Activated naive CD4-positive, alpha-beta T cell treated with anti-CD3 and anti-CD28 coated beads, Interleukin-2, amount 10 ng/mL, durations not matched to agents 7 days and 5 days (primary cell): ENCODE data around the gene DSCAM.

Experiments used
- CTCF ChIA-PET: fragments of 350-600 bp; sonication (Branson Sonifier 250); formaldehyde crosslinking; loops from one replicate; lab custom pipeline; 2021; ENCODE audit warnings: antibody characterized with exemption; lab: Charles Lee
- DNase-seq: peaks from one replicate; pipeline ENCODE4 v3.0.0-alpha.2; 2020
- H3K27ac Mint-ChIP-seq: one replicate; pipeline ENCODE4 v1.8.0; 2021; ENCODE audit warnings: mild to moderate bottlenecking, moderate library complexity, mixed read lengths
- H3K27me3 Mint-ChIP-seq: one replicate; pipeline ENCODE4 v1.8.0; 2021; ENCODE audit warnings: mild to moderate bottlenecking, mixed read lengths
- H3K36me3 Mint-ChIP-seq: one replicate; pipeline ENCODE4 v1.8.0; 2021; ENCODE audit warnings: mixed read lengths
- H3K4me1 Mint-ChIP-seq: one replicate; pipeline ENCODE4 v1.8.0; 2021; ENCODE audit warnings: mixed read lengths
- H3K4me3 Mint-ChIP-seq: one replicate; pipeline ENCODE4 v1.8.0; 2021; ENCODE audit warnings: mild to moderate bottlenecking, moderate library complexity, mixed read lengths
- H3K9me3 Mint-ChIP-seq: one replicate; pipeline ENCODE4 v1.8.0; 2021; ENCODE audit warnings: mixed read lengths

DSCAM gene

DNA sequence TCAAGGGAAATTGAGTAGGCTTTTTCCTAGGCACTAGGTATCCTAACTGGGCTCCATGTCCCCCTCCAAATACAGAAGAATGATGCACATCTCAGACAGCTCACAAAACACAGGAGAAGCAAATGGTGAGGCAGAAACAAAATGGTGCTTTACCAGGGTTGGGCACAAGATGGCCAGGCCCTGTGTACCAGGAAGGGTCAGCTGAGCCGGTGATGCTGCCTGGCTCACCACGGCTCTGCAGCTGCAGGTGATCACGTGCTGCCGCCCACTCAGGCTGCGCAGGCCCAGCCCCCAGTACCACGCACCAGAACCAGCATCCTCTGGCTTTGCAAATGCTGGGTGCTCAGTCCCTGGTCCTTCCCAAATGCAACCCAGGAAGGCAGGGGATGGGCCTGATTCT, 993 bp upstream of the DSCAM start:
- Mint-ChIP-seq H3K36me3 (no peaks in the 10 kb centered on the region), H3K9me3 (no peaks in the 10 kb centered on the region), H3K27me3 (peaks cover 36% of the 10 kb centered on the region), H3K4me1 (no peaks in the 10 kb centered on the region), H3K27ac (no peak overlapping the region), H3K4me3 (no peak overlapping the region)
- no peak for DNase-seq
- CTCF ChIA-PET = no interaction called here

DNA sequence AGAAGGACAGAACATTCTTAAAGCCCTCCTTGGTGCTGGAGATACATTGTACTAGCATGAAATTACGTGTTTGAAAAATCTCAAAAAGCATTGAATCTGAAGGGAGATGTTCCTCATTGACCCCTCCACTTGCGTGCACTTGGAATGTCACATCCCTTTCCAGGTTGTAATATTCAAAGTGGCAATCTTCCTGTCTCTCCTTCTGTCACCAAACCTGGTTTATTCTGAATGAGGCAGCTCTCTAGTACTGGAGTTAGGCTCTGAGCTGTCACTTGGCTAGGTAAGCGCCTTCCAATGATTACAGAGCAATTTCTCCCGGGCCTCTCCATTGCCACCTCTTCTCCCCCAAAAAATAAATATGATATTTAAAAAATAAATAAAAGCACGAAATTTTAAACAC, 855 bp downstream of the DSCAM start:
- Mint-ChIP-seq H3K36me3 (no peaks in the 10 kb centered on the region), H3K27me3 (peaks cover 52% of the 10 kb centered on the region), H3K4me3 (no peak overlapping the region), H3K4me1 (no peaks in the 10 kb centered on the region), H3K9me3 (no peaks in the 10 kb centered on the region), H3K27ac (no peak overlapping the region)
- CTCF ChIA-PET = no interaction called here
- no peak for DNase-seq

DNA sequence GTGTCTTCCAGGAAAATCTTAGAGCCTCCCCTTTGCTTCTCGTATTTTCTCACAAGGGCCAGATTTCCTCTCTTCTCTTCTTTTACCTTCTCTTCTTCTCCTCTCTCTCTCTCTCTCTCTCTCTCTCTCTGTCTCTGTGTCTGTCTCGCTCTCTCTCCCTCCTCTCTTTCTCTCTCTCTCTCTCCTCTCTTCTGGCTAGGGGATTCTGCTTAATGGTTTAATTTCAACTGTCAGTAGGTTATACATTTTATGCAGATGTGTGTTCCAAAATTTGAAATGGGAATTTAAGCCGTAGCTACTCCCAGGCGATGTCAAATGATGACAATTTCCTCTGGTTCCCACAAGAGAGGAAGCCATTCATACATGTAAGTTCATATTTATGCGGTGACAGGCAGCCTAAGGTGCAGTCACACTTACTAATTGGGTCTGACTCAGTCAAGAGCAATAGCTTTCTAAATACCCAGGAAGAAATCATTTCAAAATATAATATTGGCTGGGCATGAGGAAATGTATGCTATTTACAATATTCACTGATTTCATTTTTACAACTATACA, 1.4 kb downstream of the DSCAM start:
- no peak for DNase-seq
- Mint-ChIP-seq H3K4me1 (no peaks in the 10 kb centered on the region), H3K9me3 (no peaks in the 10 kb centered on the region), H3K27me3 (peaks cover 58% of the 10 kb centered on the region), H3K27ac (no peak overlapping the region), H3K36me3 (no peaks in the 10 kb centered on the region), H3K4me3 (no peak overlapping the region)
- CTCF ChIA-PET = no interaction called here

DNA sequence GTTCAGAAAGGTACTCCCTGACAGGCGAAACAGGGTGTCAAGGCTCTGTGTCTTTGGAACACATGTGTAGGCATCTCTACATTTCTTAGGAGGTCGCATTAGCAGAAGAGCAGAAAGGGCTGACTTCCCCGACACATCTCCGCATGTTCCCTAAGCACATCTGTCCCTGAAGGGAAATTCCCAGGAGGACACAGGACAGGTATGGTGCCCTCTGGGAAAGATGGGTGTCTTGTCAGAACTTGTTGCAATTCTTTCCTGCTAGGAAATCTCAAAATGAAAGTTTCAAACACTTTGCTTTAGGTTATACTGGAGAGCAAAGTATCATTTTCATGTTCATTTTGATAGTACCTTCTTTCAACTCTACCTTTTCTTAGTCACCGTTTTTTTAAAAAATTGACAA, 2.0 kb downstream of the DSCAM start:
- no peaks in the 10 kb centered on the region for H3K4me1 Mint-ChIP-seq

DNA sequence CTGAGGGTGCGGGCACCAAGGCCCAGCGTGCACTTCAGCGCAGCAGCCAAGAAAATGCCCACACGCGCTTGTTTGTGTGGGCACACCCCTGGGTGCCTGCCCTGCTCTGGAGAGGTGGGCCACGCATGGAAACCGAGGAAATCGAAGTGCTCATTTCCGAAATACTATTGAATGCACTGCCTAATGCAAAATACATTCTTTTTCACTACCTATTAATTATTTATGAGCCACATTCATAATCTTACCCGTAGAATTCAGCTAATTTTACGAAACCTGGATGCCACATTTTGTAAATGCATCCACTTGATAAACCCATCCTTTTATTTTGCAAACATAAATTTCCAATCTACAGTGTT, 4.8 kb downstream of the DSCAM start:
- H3K36me3 Mint-ChIP-seq = no peaks in the 10 kb centered on the region
- H3K9me3 Mint-ChIP-seq = no peaks in the 10 kb centered on the region
- H3K27ac Mint-ChIP-seq = no peak overlapping the region
- H3K27me3 Mint-ChIP-seq = peaks cover 42% of the 10 kb centered on the region
- DNase-seq = no peak
- CTCF ChIA-PET = no interaction called here
- no peaks in the 10 kb centered on the region for H3K4me1 Mint-ChIP-seq
- no peak overlapping the region for H3K4me3 Mint-ChIP-seq

More for the DNA sequence above, 2.0 kb downstream of the DSCAM start:
- DNase-seq = no peak
- CTCF ChIA-PET = no interaction called here
- Mint-ChIP-seq H3K4me3 (no peak overlapping the region), H3K27ac (no peak overlapping the region), H3K9me3 (no peaks in the 10 kb centered on the region), H3K27me3 (peaks cover 60% of the 10 kb centered on the region), H3K36me3 (no peaks in the 10 kb centered on the region)

DNA sequence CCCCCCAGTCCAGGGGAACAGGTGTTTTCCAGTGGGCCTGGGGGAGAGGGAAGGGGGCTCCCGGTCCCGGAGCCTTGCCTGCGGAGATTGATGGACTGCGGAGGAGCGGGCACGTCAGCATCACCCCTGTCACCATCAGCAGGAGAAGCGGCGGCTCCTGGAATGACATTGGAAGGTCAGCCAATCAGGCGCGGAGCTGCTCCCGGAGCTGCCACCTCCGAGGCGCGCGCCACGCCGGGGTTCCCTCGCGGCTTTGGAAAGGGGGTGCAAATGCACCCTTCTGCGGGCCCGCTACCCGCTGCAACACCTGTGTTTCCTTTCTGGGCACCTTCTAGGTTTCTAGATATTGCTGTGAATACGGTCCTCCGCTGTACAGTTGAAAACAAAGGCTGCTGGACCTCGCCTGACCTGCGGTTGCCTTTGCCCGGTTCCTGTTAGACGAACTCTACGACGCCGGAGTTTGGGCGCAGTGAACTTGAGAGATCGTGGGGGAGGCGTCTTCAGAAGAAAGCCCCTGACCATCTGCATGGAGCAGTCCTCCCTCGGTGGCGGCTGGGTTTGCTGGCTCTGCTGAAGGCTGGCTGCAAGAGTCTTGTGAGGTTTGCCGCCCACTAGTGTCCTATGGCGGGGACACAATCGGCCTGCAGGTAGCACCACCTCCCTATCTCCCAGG, 5.3 kb downstream of the DSCAM start:
- peaks cover 37% of the 10 kb centered on the region for H3K27me3 Mint-ChIP-seq
- no peak overlapping the region for H3K27ac Mint-ChIP-seq
- H3K9me3 Mint-ChIP-seq = no peaks in the 10 kb centered on the region
- CTCF ChIA-PET = no interaction called here
- H3K4me3 Mint-ChIP-seq = no peak overlapping the region
- DNase-seq = no peak
- no peaks in the 10 kb centered on the region for H3K4me1 Mint-ChIP-seq
- no peaks in the 10 kb centered on the region for H3K36me3 Mint-ChIP-seq

DNA sequence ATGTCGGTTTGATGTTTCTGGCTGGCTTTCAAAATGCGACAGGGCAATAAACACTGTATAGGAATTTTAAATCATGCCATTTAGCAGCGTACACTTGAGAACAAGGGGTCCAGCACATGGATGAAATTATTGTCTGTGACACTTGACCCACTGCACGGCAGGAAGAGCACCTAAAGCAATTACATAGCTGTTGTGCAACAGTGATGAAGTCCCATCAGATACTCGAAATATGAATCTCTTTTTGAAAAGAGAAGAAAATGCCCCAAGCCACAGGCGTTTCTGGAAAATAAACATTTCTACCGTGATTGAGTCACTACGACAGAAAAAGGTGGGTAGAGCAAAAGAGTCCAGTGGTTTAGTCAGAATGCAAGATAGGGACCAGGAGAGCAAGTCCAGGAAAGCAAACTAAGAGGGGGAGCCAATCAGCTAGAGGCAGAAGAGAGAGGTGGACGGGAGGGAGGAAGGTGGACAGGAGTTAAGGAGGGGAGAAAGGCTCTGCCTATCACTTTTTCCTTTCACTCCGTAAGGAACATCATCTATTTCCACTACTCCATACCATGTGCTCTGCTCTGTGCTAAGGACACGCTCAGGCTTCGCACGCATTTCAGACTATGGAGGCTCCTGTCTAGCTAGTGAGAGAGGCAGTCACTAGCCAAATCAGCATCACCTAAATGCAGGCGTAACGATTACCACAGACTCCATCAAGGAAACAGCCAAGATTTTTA, 6.4 kb downstream of the DSCAM start:
- no peak for DNase-seq
- CTCF ChIA-PET = no interaction called here
- Mint-ChIP-seq H3K36me3 (no peaks in the 10 kb centered on the region), H3K9me3 (no peaks in the 10 kb centered on the region), H3K4me3 (no peak overlapping the region), H3K4me1 (no peaks in the 10 kb centered on the region), H3K27me3 (peaks cover 32% of the 10 kb centered on the region), H3K27ac (no peak overlapping the region)

DNA sequence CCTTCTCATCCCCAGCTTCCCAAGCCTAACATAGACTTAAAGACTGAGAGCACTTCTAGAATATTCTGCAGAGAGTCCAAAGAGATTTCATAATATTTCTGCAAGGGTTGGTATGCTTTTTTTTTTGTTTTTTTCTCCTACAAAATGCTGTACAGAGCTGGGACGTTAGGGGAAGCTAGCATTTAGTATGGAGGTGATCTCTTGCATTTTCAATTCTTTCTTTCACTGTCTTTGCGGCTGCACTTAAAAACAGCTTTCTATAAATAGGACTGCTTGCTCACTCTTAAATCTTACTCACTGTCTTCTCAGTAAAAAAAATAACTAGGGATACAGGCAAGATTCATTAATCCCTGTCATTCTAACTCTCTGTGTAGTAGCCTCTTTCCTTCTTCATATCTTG, 7.4 kb downstream of the DSCAM start:
- no peak for DNase-seq
- no peak overlapping the region for H3K4me3 Mint-ChIP-seq
- H3K9me3 Mint-ChIP-seq = no peaks in the 10 kb centered on the region
- H3K27me3 Mint-ChIP-seq = peaks cover 23% of the 10 kb centered on the region
- H3K27ac Mint-ChIP-seq = no peak overlapping the region
- CTCF ChIA-PET = no interaction called here
- H3K4me1 Mint-ChIP-seq = no peaks in the 10 kb centered on the region
- no peaks in the 10 kb centered on the region for H3K36me3 Mint-ChIP-seq

DNA sequence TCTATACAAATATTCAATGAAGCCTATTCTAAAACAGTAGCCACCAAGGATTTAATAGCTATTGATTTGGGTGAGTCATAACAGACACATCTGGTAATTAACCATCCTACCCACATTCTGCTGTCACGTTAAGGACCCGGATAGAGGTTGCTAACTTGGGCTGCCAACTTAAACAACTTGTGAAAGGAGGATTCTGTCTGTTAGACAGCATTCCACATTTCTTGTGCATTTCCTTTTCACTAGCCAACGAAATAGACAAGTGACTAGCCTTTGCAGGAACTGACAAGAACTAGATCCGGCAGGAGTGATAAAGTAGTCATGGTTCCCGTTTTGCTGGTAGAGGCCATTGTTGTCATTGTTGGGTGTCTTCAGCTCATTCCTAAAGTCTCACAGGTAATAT, 9.5 kb downstream of the DSCAM start:
- no peaks in the 10 kb centered on the region for H3K9me3 Mint-ChIP-seq
- H3K4me3 Mint-ChIP-seq = no peak overlapping the region
- H3K4me1 Mint-ChIP-seq = no peaks in the 10 kb centered on the region
- H3K27ac Mint-ChIP-seq = no peak overlapping the region
- CTCF ChIA-PET = no interaction called here
- DNase-seq = no peak
- no peaks in the 10 kb centered on the region for H3K36me3 Mint-ChIP-seq
- peaks cover 20% of the 10 kb centered on the region for H3K27me3 Mint-ChIP-seq

DNA sequence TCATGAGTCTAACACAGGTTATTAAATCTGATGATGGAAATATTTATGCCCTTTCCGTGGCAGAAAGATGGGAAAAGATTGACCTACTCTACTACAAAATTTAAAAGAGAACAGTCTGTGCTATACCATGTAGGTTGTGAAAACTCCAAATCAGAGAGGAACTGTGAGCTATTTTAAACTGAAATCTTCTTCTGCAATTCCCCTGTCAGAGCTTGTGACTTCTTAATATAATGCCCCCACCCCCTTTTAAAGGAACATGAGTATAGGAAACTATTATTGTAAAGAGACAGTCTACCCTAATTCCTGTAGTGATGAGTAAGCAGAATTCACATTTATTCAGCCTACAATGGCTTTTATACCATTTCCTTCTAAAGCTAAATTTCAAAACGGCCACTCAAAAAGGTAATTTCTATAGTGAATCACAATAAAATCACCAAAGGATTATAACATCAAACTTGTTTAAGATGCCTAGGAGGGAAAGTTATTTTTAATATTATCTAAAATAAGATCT, 11.7 kb downstream of the DSCAM start:
- no peaks in the 10 kb centered on the region for H3K27me3 Mint-ChIP-seq
- DNase-seq = no peak
- H3K36me3 Mint-ChIP-seq = no peaks in the 10 kb centered on the region
- H3K27ac Mint-ChIP-seq = no peak overlapping the region
- H3K4me1 Mint-ChIP-seq = no peaks in the 10 kb centered on the region
- CTCF ChIA-PET = no interaction called here
- H3K9me3 Mint-ChIP-seq = no peaks in the 10 kb centered on the region
- no peak overlapping the region for H3K4me3 Mint-ChIP-seq

DNA sequence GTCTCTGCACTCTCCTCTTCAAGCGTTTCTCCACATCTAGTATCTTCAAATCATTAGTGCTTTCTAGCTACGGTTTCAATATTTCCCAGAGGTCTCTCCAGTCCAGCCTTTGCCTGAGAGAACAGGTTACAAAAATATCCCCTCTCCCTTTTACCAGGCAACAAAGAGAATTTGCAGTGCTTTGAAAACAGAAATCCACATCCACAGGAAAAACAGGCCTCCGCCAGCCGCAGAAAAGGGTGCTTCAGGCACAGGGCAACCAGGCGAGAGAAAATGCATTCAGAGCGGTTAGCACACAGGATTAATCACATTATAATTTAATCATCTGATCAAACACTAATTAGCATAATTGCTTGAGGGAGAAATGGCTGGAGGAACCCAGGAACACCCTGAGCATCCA, 13.8 kb downstream of the DSCAM start:
- CTCF ChIA-PET = no interaction called here
- Mint-ChIP-seq H3K4me3 (no peak overlapping the region), H3K27me3 (no peaks in the 10 kb centered on the region), H3K36me3 (no peaks in the 10 kb centered on the region), H3K4me1 (no peaks in the 10 kb centered on the region), H3K27ac (no peak overlapping the region), H3K9me3 (peaks cover 6% of the 10 kb centered on the region)
- DNase-seq = no peak

DNA sequence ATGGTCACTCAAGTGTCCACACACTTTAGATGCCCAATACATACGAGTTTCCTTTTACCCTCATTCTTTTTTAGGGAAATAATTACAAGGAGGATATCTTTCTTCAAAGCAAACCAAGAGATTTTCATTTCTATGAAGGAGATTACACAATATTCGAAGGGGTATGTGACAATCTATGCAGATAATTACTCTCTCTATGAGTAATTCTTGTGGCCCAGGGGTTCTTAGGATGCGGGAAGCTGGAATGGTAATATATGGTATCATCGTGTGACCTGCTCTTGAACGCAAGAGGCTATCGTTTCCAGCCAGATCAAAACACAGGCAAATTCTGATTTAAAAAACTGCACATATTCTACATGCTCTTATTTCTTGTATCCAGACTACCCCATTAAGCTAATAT, 14.6 kb downstream of the DSCAM start:
- DNase-seq = no peak
- peaks cover 10% of the 10 kb centered on the region for H3K9me3 Mint-ChIP-seq
- H3K4me1 Mint-ChIP-seq = no peaks in the 10 kb centered on the region
- H3K27me3 Mint-ChIP-seq = no peaks in the 10 kb centered on the region
- no peaks in the 10 kb centered on the region for H3K36me3 Mint-ChIP-seq
- CTCF ChIA-PET = no interaction called here
- no peak overlapping the region for H3K4me3 Mint-ChIP-seq
- H3K27ac Mint-ChIP-seq = no peak overlapping the region

DNA sequence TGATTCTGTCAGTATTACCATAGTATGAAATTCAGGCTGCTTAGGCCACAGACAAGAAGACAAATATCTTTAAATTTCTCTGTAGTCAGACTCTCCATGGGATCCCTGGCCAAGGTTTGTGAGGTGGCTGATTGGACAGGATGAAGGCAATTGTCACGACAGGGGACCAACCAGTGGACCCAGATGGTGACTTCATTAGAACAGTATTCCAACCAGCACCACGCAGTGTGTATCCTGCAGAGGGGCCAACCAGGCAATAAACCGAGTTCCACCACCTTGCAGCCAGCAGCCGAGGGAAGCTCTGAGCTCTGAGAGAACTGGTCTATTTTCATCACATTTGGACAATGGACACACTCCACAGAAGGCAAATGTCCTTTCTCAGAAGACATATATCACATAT, 16.1 kb downstream of the DSCAM start:
- Mint-ChIP-seq H3K27ac (no peak overlapping the region), H3K4me3 (no peak overlapping the region), H3K4me1 (no peaks in the 10 kb centered on the region), H3K36me3 (no peaks in the 10 kb centered on the region), H3K27me3 (no peaks in the 10 kb centered on the region), H3K9me3 (peaks cover 13% of the 10 kb centered on the region)
- CTCF ChIA-PET = no interaction called here
- no peak for DNase-seq

DNA sequence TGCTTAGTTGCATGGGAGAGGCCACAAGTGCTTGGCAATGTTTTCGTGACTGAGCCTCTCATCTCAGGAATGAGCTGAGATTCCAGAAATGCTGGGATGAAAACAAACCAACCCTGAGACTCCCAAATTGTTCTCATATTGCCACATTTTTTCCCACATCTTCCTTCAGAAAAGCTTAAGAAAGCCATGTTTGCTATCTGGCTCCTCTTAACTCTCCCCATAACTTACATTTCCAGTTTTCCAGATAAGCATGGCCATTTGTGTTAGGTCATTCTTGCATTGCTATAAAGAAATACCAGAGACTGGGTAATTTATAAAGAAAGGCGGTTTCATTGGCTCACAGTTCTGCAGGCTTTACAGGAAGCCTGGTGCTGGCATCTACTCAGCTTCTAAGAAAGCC, 17.2 kb downstream of the DSCAM start:
- no peak overlapping the region for H3K27ac Mint-ChIP-seq
- no peak overlapping the region for H3K4me3 Mint-ChIP-seq
- DNase-seq = no peak
- H3K36me3 Mint-ChIP-seq = no peaks in the 10 kb centered on the region
- peaks cover 17% of the 10 kb centered on the region for H3K9me3 Mint-ChIP-seq
- CTCF ChIA-PET = no interaction called here
- no peaks in the 10 kb centered on the region for H3K4me1 Mint-ChIP-seq
- H3K27me3 Mint-ChIP-seq = no peaks in the 10 kb centered on the region

DNA sequence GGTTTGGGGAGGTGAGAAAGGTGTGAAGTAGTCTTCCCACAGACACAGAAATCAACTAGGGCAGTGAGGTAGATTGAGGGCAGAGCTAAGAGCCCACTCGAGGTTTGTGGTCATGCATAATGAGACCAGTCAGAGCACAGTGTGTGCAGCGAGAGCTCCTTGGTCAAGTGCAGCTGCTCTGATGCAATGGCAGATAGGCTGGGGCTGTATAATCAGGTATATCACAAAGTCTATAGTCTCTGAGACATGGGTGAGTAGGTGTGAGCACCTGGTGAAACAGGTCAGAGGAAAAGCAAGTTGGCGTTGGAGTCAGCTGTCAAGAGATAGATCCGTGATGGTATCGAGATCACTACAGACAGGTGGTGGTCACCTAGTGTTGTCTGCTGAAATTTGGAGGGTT, 17.6 kb downstream of the DSCAM start:
- peaks cover 20% of the 10 kb centered on the region for H3K9me3 Mint-ChIP-seq

More for the DNA sequence above, 17.6 kb downstream of the DSCAM start:
- H3K27me3 Mint-ChIP-seq = no peaks in the 10 kb centered on the region
- no peaks in the 10 kb centered on the region for H3K36me3 Mint-ChIP-seq
- no peak for DNase-seq
- CTCF ChIA-PET = no interaction called here
- no peak overlapping the region for H3K4me3 Mint-ChIP-seq
- H3K27ac Mint-ChIP-seq = no peak overlapping the region
- no peaks in the 10 kb centered on the region for H3K4me1 Mint-ChIP-seq
